DOHH2 (cell line): ENCODE results near the gene MON2.

Source experiments
- H3F3A ChIP-seq: fragments of 200-600 bp; sonication (generic), shearing (Covaris generic); 2 replicates; pipeline ENCODE4 v1.6.0; 2016; ENCODE audit warnings: antibody characterized with exemption, mild to moderate bottlenecking; ENCODE audit not compliant: control insufficient read depth, insufficient read depth
- H3K27ac ChIP-seq: fragments of 200-600 bp; sonication (generic); 2 replicates; pipeline ENCODE4 v1.5.1; 2014; ENCODE audit warnings: low read depth, mild to moderate bottlenecking, low read length, moderate library complexity
- H3K27me3 ChIP-seq: fragments of 200-600 bp; sonication (generic); 2 replicates; pipeline ENCODE4 v1.6.1; 2014; ENCODE audit warnings: mild to moderate bottlenecking, low read length, mixed read lengths; ENCODE audit not compliant: control insufficient read depth
- H3K36me3 ChIP-seq: fragments of 200-600 bp; sonication (generic); 2 replicates; pipeline ENCODE4 v1.6.1; 2014; ENCODE audit warnings: mild to moderate bottlenecking, low read length, moderate library complexity, mixed read lengths; ENCODE audit not compliant: control insufficient read depth
- H3K4me1 ChIP-seq: fragments of 200-600 bp; sonication (generic); 2 replicates; pipeline ENCODE4 v1.6.1; 2014; ENCODE audit warnings: mild to moderate bottlenecking, low read length, mixed read lengths; ENCODE audit not compliant: control insufficient read depth
- H3K4me2 ChIP-seq: fragments of 200-600 bp; sonication (generic); 2 replicates; pipeline ENCODE4 v1.6.0; 2014; ENCODE audit warnings: mild to moderate bottlenecking, low read length, moderate library complexity
- H3K4me3 ChIP-seq: fragments of 200-600 bp; sonication (generic); 2 replicates; pipeline ENCODE4 v1.5.1; 2014; ENCODE audit warnings: mild to moderate bottlenecking, low read length, mixed read lengths
- H3K79me2 ChIP-seq: fragments of 200-600 bp; sonication (generic); 2 replicates; pipeline ENCODE4 v1.6.1; 2014; ENCODE audit warnings: mild to moderate bottlenecking, low read length, mixed read lengths; ENCODE audit not compliant: control insufficient read depth
- H3K9me2 ChIP-seq: fragments of 200-600 bp; sonication (generic); replicated peaks from 2 replicates; pipeline ENCODE4 v1.6.1; 2014; ENCODE audit warnings: mild to moderate bottlenecking, low read length, mixed read lengths; ENCODE audit not compliant: control insufficient read depth
- H3K9me3 ChIP-seq: fragments of 200-600 bp; sonication (generic); 2 replicates; pipeline ENCODE4 v1.6.1; 2014; ENCODE audit warnings: antibody characterized with exemption, low read length, mixed read lengths; ENCODE audit not compliant: control insufficient read depth, insufficient read depth
- H4K20me1 ChIP-seq: fragments of 200-600 bp; sonication (generic); 2 replicates; pipeline ENCODE4 v1.6.0; 2014; ENCODE audit warnings: low read depth, mild to moderate bottlenecking, antibody characterized with exemption, low read length, moderate library complexity; ENCODE audit not compliant: control insufficient read depth, insufficient read depth
- CTCF ChIP-seq: fragments of 200-600 bp; sonication (generic); IDR thresholded peaks from one replicate; pipeline ENCODE4 v1.5.1; 2014; ENCODE audit warnings: antibody characterized with exemption, mild to moderate bottlenecking, low read depth, low read length; ENCODE audit not compliant: poor library complexity, severe bottlenecking
- EZH2phosphoT487 ChIP-seq: fragments of 200-600 bp; sonication (generic); IDR thresholded peaks from 2 replicates; pipeline ENCODE4 v1.6.1; 2017; ENCODE audit warnings: borderline replicate concordance, mild to moderate bottlenecking, antibody characterized with exemption, low read length, moderate library complexity, mixed read lengths

MON2 gene

GRCh38 chr12:62629971-62630739 lies 163.5 kb downstream of the MON2 start:
- no peaks in the 10 kb centered on the region for H3K9me2 ChIP-seq
- H3K79me2 ChIP-seq: no peaks in the 10 kb centered on the region
- peaks cover 50% of the 10 kb centered on the region for H3K27me3 ChIP-seq
- H3K4me1 ChIP-seq: peaks cover 9% of the 10 kb centered on the region
- H3K4me3 ChIP-seq: no peak overlapping the region
- H3K27ac ChIP-seq: no peak overlapping the region
- no peak overlapping the region for H3K4me2 ChIP-seq
- H4K20me1 ChIP-seq: no peaks in the 10 kb centered on the region
- H3K36me3 ChIP-seq: no peaks in the 10 kb centered on the region
- no peaks in the 10 kb centered on the region for H3K9me3 ChIP-seq
- no peak for TF ChIP-seq CTCF
- no peak for TF ChIP-seq EZH2phosphoT487
- H3F3A ChIP-seq: no peaks in the 10 kb centered on the region

- peaks cover 56% of the 10 kb centered on the region for H3K27me3 ChIP-seq
- no peaks in the 10 kb centered on the region for H3K79me2 ChIP-seq
- H3K9me3 ChIP-seq: no peaks in the 10 kb centered on the region
- no peaks in the 10 kb centered on the region for H3K36me3 ChIP-seq
- H3F3A ChIP-seq: no peaks in the 10 kb centered on the region
- peak overlapping the region; percentile 40 for H3K4me3 ChIP-seq
- H3K4me1 ChIP-seq: peaks cover 9% of the 10 kb centered on the region
- no peaks in the 10 kb centered on the region for H4K20me1 ChIP-seq
- H3K27ac ChIP-seq: no peak overlapping the region
- no peaks in the 10 kb centered on the region for H3K9me2 ChIP-seq
- H3K4me2 ChIP-seq: peak overlapping the region; percentile 56
- TF ChIP-seq EZH2phosphoT487 (peak; percentile 50; the same call in 1 of the 2 replicates), CTCF (no peak)
Observed at GRCh38 chr12:62631471-62632410, 165.1 kb downstream of the MON2 start.

GRCh38 chr12:62632411-62632918 lies 165.8 kb downstream of the MON2 start:
- no peaks in the 10 kb centered on the region for H3K36me3 ChIP-seq
- no peaks in the 10 kb centered on the region for H3K79me2 ChIP-seq
- H3K4me2 ChIP-seq: peak overlapping the region; percentile 56
- no peak overlapping the region for H3K27ac ChIP-seq
- H4K20me1 ChIP-seq: no peaks in the 10 kb centered on the region
- peaks cover 56% of the 10 kb centered on the region for H3K27me3 ChIP-seq
- H3K9me3 ChIP-seq: no peaks in the 10 kb centered on the region
- H3K9me2 ChIP-seq: no peaks in the 10 kb centered on the region
- peak overlapping the region; percentile 40 for H3K4me3 ChIP-seq
- no peaks in the 10 kb centered on the region for H3F3A ChIP-seq
- TF ChIP-seq EZH2phosphoT487 (no peak; the same call in 1 of the 2 replicates), CTCF (no peak)
- H3K4me1 ChIP-seq: peaks cover 9% of the 10 kb centered on the region
